ENCODE data around the gene ACYP1.

DNA sequence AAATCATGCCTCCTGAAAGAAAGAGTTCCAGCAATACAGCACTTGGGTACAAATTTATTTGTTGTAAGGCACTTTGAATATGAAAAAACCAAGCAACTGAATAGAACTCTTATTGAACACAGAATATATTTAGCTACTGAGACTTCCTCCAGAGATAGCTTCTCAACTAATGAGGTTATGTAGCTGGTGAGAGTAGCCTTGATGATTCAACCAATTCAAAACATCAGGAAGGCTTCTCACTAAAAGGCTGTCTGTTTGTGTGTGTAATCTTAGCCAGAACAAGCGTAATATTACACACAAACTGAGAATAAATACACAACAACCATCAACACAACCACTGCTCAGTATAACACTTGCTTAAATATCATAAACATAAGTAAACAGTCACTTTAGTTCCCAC lies 40.7 kb downstream of the ACYP1 start:
- TF ChIP-seq, protein P1, sequence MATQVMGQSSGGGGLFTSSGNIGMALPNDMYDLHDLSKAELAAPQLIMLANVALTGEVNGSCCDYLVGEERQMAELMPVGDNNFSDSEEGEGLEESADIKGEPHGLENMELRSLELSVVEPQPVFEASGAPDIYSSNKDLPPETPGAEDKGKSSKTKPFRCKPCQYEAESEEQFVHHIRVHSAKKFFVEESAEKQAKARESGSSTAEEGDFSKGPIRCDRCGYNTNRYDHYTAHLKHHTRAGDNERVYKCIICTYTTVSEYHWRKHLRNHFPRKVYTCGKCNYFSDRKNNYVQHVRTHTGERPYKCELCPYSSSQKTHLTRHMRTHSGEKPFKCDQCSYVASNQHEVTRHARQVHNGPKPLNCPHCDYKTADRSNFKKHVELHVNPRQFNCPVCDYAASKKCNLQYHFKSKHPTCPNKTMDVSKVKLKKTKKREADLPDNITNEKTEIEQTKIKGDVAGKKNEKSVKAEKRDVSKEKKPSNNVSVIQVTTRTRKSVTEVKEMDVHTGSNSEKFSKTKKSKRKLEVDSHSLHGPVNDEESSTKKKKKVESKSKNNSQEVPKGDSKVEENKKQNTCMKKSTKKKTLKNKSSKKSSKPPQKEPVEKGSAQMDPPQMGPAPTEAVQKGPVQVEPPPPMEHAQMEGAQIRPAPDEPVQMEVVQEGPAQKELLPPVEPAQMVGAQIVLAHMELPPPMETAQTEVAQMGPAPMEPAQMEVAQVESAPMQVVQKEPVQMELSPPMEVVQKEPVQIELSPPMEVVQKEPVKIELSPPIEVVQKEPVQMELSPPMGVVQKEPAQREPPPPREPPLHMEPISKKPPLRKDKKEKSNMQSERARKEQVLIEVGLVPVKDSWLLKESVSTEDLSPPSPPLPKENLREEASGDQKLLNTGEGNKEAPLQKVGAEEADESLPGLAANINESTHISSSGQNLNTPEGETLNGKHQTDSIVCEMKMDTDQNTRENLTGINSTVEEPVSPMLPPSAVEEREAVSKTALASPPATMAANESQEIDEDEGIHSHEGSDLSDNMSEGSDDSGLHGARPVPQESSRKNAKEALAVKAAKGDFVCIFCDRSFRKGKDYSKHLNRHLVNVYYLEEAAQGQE (IDR thresholded peaks at IDR 0.05; ENCODE audit: insufficient read depth in 1 of 2, low read depth in 2 of 2, low read length in 1 of 2), result no peak
- no peak for TF ChIP-seq POLR2AphosphoS5 (IDR thresholded peaks at IDR 0.05; ENCODE audit: low read depth, low read length)
- TF ChIP-seq, protein P2, sequence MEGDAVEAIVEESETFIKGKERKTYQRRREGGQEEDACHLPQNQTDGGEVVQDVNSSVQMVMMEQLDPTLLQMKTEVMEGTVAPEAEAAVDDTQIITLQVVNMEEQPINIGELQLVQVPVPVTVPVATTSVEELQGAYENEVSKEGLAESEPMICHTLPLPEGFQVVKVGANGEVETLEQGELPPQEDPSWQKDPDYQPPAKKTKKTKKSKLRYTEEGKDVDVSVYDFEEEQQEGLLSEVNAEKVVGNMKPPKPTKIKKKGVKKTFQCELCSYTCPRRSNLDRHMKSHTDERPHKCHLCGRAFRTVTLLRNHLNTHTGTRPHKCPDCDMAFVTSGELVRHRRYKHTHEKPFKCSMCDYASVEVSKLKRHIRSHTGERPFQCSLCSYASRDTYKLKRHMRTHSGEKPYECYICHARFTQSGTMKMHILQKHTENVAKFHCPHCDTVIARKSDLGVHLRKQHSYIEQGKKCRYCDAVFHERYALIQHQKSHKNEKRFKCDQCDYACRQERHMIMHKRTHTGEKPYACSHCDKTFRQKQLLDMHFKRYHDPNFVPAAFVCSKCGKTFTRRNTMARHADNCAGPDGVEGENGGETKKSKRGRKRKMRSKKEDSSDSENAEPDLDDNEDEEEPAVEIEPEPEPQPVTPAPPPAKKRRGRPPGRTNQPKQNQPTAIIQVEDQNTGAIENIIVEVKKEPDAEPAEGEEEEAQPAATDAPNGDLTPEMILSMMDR (IDR thresholded peaks at IDR 0.05), result no peak
